Skeletal muscle tissue (tissue), 4 donors: ENCODE results near the gene ATE1. TPM values are rescaled to one million over a fixed set of nuclear protein-coding genes. Genes with fewer than 3 reads are reported as not detected.

Experiments used
- H3K27ac ChIP-seq: one replicate; pipeline ENCODE4 v1.7.0; 2013; ENCODE audit warnings: mild to moderate bottlenecking, low read depth, low read length, inconsistent platforms
- H3K27me3 ChIP-seq, 3 donors: one replicate each; pipeline ENCODE4 v1.7.0; 2013; ENCODE audit warnings: low read length in 3 of 3; ENCODE audit not compliant: control insufficient read depth in 3 of 3, insufficient read depth in 3 of 3
- H3K36me3 ChIP-seq, 3 donors: one replicate each; pipeline ENCODE4 v1.7.0; 2013; ENCODE audit warnings: low read length in 3 of 3; ENCODE audit not compliant: control insufficient read depth in 3 of 3, insufficient read depth in 3 of 3
- H3K4me1 ChIP-seq, 3 donors: one replicate each; pipeline ENCODE4 v1.7.0; 2013; ENCODE audit warnings: low read length in 3 of 3, mild to moderate bottlenecking in 3 of 3; ENCODE audit not compliant: control insufficient read depth in 3 of 3, insufficient read depth in 3 of 3
- H3K4me3 ChIP-seq, 3 donors: one replicate each; pipeline ENCODE4 v1.7.0; 2013; ENCODE audit warnings: low read length in 3 of 3
- H3K9ac ChIP-seq, 3 donors: one replicate each; pipeline ENCODE4 v1.7.0; 2013; ENCODE audit warnings: low read length in 3 of 3, mild to moderate bottlenecking in 3 of 3, moderate library complexity in 2 of 3, low read depth in 1 of 3
- H3K9me3 ChIP-seq, 3 donors: one replicate each; pipeline ENCODE4 v1.7.0; 2013; ENCODE audit warnings: low read length in 3 of 3; ENCODE audit not compliant: control insufficient read depth in 3 of 3
- total RNA-seq: library from RNA; depleted of rRNA; stranded (reverse); fragments of >200 nt; gene quantifications from one replicate; pipeline ENCODE4 v1.2.3, GENCODE V29; 2014
- donor health status: Osteomylitis.

Gene ATE1
- total RNA-seq, 1 donor from 2014 or later = 30.3 TPM

DNA sequence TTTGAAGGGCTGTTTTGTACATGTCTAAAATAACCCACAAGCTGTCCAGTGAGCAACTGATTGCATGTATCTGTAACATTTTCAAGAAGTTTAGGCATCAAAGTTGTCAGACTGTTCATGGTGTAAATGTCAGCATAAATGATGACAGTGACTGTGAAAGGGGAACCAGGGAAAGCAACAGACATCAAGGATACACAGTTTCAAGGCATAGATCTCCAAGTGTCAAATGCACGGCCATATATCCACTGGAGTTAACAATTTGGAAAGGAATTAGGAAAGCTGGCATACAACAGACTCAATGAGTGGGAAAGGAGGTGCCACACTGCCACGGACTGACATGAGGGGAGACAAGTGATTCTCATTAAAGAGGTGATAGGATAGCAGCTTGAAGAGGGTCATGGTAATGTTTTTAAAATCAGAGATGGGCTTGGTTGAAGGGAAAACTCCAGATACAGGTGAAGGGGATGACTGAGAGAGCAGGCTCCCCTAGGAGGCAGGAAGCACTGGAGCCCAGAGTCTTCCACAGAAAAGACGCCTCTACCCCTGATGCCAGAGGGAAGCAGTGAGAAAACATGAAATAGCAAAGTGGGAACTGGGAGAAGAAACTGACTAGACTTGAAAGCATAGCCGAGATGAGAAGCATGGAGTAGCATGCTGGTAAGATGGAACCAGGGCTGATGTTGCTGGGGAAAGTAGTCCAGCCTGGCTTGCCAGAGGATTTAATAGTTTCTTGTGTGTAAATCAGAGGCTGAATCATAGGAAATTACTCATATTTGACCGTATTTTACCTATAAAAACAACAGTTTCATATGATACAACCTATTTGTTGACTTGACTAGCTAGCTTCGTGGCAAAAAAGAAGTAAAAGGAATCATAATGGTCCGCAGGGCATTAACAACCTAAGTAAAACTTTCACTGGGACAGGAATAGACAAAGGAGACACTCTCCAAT lies 28.6 kb upstream of the ATE1 start:
- Histone ChIP-seq H3K4me3 (no peak overlapping the region), H3K27ac (no peak overlapping the region), H3K9me3 (no peaks in the 10 kb centered on the region), H3K36me3 (peaks cover 12 to 24% (median 21%) of the 10 kb centered on the region in 3 donors), H3K9ac (no peak overlapping the region), H3K4me1 (no peaks in the 10 kb centered on the region), H3K27me3 (no peaks in the 10 kb centered on the region)

DNA sequence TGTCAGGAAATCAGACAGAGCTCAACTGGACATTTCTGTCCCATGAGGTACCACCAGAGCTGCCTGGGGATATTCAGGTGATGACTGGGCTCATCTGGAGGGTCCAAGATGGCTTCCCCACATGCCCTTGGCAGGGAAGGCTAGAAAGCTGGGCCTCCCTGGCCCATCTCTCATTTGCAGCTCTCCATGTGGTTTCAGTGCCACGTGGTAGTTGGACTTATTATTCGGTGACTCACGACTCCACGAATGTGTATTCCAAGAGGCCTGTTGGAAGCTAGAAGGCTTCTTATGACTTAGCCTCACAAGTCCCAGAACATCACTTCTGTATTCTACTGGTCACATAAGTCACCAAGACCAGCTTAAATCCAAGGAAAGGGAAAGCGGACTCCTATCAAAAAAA lies 24.4 kb upstream of the ATE1 start:
- peaks cover 7 to 12% (median 10%) of the 10 kb centered on the region in 3 donors for H3K36me3 ChIP-seq
- no peaks in the 10 kb centered on the region for H3K4me1 ChIP-seq
- no peak overlapping the region for H3K4me3 ChIP-seq
- H3K9ac ChIP-seq = no peak overlapping the region
- no peaks in the 10 kb centered on the region for H3K27me3 ChIP-seq
- no peaks in the 10 kb centered on the region for H3K9me3 ChIP-seq
- no peak overlapping the region for H3K27ac ChIP-seq

DNA sequence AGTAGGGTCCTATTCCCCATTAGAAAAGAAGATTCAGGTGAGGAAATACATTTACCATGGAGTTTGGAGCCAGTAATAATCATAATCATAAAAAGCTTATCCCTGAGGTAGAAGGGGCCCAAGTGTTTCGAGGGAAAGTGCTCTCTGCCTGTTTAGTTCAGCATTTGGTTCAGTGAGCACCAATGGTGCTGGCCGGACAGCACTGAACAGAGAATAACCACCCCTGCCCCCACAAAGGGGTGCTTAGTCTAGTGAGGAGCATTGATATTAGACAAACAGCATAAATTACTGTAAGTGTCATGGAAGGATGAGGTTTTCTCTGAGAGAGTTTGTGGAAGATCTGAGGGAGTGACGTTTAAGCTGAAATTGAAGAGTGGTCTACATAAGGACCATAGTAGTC lies 21.6 kb upstream of the ATE1 start:
- Histone ChIP-seq H3K9me3 (no peaks in the 10 kb centered on the region), H3K4me1 (no peaks in the 10 kb centered on the region), H3K27me3 (no peaks in the 10 kb centered on the region), H3K27ac (no peak overlapping the region), H3K9ac (no peak overlapping the region), H3K36me3 (no peaks in the 10 kb centered on the region), H3K4me3 (no peak overlapping the region)

DNA sequence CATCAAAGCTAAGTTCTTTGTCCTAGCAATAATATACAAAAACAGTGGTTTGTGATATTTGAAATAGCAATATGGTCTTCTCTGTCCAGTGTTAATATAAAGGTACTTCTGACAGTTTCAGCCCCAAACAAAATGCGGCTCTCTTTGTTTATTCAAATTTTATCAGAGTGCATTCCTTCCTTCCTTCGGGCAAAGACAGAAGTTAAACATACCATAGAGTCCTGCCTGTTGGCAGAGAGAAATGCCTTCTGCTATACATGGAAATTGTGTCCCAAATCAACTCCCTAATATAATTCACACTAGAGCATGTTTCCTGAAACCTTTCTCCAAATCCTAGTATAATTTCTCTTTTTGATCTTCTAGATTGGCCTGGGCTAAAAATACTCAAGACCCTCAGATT lies 21.2 kb upstream of the ATE1 start:
- Histone ChIP-seq H3K4me1 (no peaks in the 10 kb centered on the region), H3K9ac (no peak overlapping the region), H3K27me3 (no peaks in the 10 kb centered on the region), H3K36me3 (no peaks in the 10 kb centered on the region), H3K4me3 (no peak overlapping the region), H3K9me3 (no peaks in the 10 kb centered on the region), H3K27ac (no peak overlapping the region)

DNA sequence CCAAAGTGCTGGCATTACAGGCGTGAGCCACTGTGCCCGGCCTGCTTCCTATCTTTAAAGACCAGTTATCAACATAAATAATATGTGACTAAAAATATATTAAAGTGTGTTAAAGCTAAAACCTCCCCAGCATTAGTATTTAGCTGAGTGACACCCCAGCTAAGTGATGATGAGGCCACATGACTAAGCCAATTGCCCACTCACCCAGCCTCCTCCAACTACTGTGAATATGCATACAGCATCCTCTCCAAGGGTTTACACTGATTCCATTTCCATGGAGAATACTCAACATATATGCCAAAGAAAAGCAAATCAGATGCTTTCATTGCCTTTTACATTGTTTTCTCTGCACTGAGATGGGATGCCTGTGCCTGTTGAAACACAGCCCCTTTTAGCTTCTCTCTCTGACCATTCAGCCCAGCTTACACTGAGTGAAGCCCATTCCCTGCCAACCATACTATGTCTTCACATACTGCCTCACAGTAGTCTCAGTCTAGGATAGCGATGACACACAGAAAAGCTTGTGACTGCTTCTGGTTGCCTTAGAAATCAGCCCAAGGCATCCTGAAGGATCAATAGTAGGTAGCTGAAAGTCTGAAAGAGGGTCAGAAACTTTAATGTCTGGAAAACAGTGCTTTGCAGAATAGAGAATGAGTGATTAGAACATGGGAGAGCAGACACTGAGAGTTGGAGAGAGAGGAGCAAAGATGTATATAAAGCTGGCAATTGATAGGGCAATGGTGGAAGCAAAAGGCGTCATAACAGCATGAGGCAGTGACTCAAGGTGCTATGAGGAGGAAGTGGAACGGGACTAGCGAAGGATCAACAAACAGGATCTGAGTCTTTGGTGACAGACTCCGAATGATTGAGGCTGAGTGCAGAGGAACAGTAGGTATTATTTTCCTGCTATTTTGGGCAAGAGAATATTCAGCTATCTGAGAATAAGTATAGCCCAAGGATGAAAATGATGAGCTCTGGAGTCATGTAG lies 19.8 kb upstream of the ATE1 start:
- Histone ChIP-seq H3K27me3 (no peaks in the 10 kb centered on the region), H3K27ac (no peak overlapping the region), H3K4me1 (no peaks in the 10 kb centered on the region), H3K9ac (no peak overlapping the region), H3K36me3 (no peaks in the 10 kb centered on the region), H3K4me3 (no peak overlapping the region), H3K9me3 (no peaks in the 10 kb centered on the region)

DNA sequence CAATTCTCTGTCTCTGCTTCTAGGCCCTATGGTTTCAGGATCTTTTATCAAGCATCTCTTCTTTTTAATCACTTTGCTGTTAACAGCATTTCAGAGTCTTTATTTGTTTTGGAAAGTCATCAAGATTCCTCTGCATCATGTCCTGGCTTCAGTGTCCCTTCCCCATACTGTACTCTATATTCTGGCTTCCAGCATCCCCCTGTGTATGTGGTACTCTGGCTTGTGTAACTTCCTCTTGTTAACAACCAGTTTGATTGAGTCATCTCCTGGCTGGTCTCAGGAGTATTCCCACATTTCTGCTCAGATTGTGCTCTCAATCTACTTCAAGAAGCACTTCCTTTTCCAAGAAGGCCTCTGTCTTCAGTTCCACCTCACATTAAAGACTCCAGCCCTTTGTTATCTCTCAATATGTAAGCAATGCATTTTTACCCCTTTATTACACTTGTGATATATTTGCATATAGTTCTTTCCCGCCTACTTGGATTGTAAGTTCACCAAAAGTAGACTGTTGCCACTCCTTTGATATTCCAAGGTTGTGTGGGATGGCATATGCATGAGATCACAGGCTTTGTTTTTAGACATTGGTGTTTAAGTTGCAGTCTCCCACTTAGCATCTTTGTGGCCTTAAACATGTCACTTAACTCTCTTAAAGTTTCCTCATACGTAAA lies 15.1 kb upstream of the ATE1 start:
- no peak overlapping the region for H3K9ac ChIP-seq
- no peaks in the 10 kb centered on the region for H3K4me1 ChIP-seq
- H3K9me3 ChIP-seq = no peaks in the 10 kb centered on the region
- H3K4me3 ChIP-seq = no peak overlapping the region
- no peaks in the 10 kb centered on the region for H3K27me3 ChIP-seq
- no peaks in the 10 kb centered on the region for H3K36me3 ChIP-seq
- H3K27ac ChIP-seq = peak overlapping the region; percentile 37

DNA sequence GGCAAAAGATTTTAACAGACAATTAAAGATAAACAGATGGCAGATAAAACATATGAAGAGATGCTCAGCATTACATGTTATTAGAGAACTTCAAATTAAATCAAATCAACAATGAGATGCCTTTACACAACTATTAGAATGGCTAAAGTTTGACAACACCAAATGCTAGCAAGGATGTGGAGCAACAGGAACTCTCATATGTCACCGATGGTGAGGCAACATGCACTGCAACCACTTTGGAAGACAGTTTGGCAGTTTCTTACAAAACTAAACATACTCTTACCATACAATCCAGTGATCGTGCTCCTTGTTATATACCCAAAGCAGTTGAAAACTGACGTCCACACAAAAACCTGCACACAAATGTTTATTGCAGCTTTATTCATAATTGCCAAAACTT lies 13.7 kb upstream of the ATE1 start:
- Histone ChIP-seq H3K27me3 (no peaks in the 10 kb centered on the region), H3K36me3 (no peaks in the 10 kb centered on the region), H3K4me3 (no peak overlapping the region), H3K9me3 (no peaks in the 10 kb centered on the region), H3K27ac (no peak overlapping the region), H3K4me1 (no peaks in the 10 kb centered on the region), H3K9ac (no peak overlapping the region)

DNA sequence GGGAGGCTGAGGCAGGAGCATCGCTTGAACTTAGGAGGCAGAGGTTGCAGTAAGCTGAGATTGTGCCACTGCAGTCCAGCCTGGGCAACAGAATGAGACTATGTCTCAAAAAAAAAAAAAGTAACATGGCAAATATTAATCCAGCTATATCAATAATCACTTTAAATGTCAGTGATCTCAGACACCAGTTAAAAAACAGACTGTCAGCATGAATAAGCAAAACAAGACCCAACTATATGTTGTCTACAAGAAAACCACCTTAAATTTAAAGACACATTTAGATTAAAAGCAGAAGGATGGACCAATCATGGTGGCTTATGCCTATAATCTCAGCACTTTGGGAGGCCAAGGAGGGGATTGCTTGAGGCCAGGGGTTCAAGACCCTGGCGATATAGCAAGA lies 8.5 kb upstream of the ATE1 start:
- no peak overlapping the region for H3K4me3 ChIP-seq
- H3K27ac ChIP-seq = no peak overlapping the region
- no peaks in the 10 kb centered on the region for H3K36me3 ChIP-seq
- H3K4me1 ChIP-seq = peaks cover 0 to 4% (median 0%) of the 10 kb centered on the region in 3 donors
- H3K27me3 ChIP-seq = no peaks in the 10 kb centered on the region
- no peaks in the 10 kb centered on the region for H3K9me3 ChIP-seq
- no peak overlapping the region for H3K9ac ChIP-seq

DNA sequence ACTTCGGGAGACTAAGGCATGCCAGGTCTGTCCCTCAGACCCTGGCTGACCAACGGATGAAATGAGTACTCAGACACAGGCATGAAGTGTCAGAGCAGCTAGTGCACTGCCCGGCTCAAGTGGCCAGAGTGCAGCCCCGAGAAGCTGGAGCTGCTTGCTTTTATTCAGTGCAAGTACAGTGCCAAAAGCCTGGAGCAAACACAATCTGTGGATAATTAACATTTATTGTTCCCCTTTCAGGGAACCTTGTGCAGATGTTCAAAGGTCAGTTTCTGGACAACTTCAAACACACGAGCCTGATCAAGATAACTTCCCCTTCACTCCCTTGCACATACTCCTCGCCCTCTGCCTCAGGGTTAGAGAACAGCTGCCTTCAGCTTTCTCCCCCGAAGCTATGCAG lies 7.9 kb upstream of the ATE1 start:
- Histone ChIP-seq H3K36me3 (no peaks in the 10 kb centered on the region), H3K9ac (no peak overlapping the region), H3K27ac (no peak overlapping the region), H3K4me3 (no peak overlapping the region), H3K9me3 (no peaks in the 10 kb centered on the region), H3K27me3 (no peaks in the 10 kb centered on the region), H3K4me1 (peaks cover 0 to 5% (median 3%) of the 10 kb centered on the region in 3 donors)
